ENCODE data around the gene CXCL12.

Gene CXCL12

GRCh38 chr10:44385026-44385695 is at the start of gene CXCL12:
Gene CXCL12 (minus strand): TSS chr10:44385097. CDS start chr10:44385005, 92 bp downstream.
- DNase-seq = no peak

GRCh38 chr10:44427479-44427878 is 42.6 kb upstream of the CXCL12 start:
- no peak for DNase-seq

- DNase-seq = no peak
Observed at GRCh38 chr10:44427037-44427436, 42.1 kb upstream of the CXCL12 start.

GRCh38 chr10:44426247-44427034 is 41.5 kb upstream of the CXCL12 start:
- DNase-seq = no peak

GRCh38 chr10:44425466-44425865 is 40.6 kb upstream of the CXCL12 start:
- no peak for DNase-seq

- DNase-seq = no peak
Observed at GRCh38 chr10:44424957-44425356, 40.1 kb upstream of the CXCL12 start.

GRCh38 chr10:44424298-44424697 is 39.4 kb upstream of the CXCL12 start:
- DNase-seq = no peak

GRCh38 chr10:44422570-44423101 is 37.7 kb upstream of the CXCL12 start:
- DNase-seq = no peak

GRCh38 chr10:44422153-44422552 is 37.3 kb upstream of the CXCL12 start:
- DNase-seq = no peak

GRCh38 chr10:44419790-44420549 is 35.1 kb upstream of the CXCL12 start:
- DNase-seq = no peak

- no peak for DNase-seq
Observed at GRCh38 chr10:44418637-44419036, 33.7 kb upstream of the CXCL12 start.

GRCh38 chr10:44417761-44418160 is 32.9 kb upstream of the CXCL12 start:
- DNase-seq = no peak

- no peak for DNase-seq
Observed at GRCh38 chr10:44416936-44417335, 32.0 kb upstream of the CXCL12 start.

GRCh38 chr10:44416021-44416771 is 31.3 kb upstream of the CXCL12 start:
- no peak for DNase-seq

GRCh38 chr10:44415121-44415520 is 30.2 kb upstream of the CXCL12 start:
- no peak for DNase-seq

- DNase-seq = no peak
Observed at GRCh38 chr10:44413416-44413815, 28.5 kb upstream of the CXCL12 start.

- no peak for DNase-seq
Observed at GRCh38 chr10:44411251-44411650, 26.4 kb upstream of the CXCL12 start.

GRCh38 chr10:44404741-44405437 is 20.0 kb upstream of the CXCL12 start:
- DNase-seq = no peak

GRCh38 chr10:44402465-44403195 is 17.7 kb upstream of the CXCL12 start:
- no peak for DNase-seq

GRCh38 chr10:44400541-44400940 is 15.6 kb upstream of the CXCL12 start:
- no peak for DNase-seq
